Upper lobe of left lung (tissue), 4 donors: ENCODE data around the gene CIITA.

Experiments
- POLR2A ChIP-seq, 4 donors: fragments of 450-650 bp; IDR thresholded peaks; one replicate each; pipeline ENCODE4 v1.5.1; 2016 to 2017; ENCODE audit warnings: antibody characterized with exemption in 4 of 4, mild to moderate bottlenecking in 2 of 4
- POLR2AphosphoS5 ChIP-seq, 2 donors: sonication (generic); formaldehyde crosslinking; IDR thresholded peaks; one replicate each; pipeline ENCODE4 v1.5.1; 2017; ENCODE audit warnings: antibody characterized with exemption in 2 of 2
- TF ChIP-seq, protein P1 (sequence below), 6 experiments: fragments of 450-650 bp in 4 of 6; fragments of 200-600 bp in 2 of 6; sonication (generic) in 2 of 6; IDR thresholded peaks; one replicate each; pipeline ENCODE4 v1.5.1; 2016 to 2019; ENCODE audit warnings: antibody characterized with exemption in 6 of 6

DNA sequence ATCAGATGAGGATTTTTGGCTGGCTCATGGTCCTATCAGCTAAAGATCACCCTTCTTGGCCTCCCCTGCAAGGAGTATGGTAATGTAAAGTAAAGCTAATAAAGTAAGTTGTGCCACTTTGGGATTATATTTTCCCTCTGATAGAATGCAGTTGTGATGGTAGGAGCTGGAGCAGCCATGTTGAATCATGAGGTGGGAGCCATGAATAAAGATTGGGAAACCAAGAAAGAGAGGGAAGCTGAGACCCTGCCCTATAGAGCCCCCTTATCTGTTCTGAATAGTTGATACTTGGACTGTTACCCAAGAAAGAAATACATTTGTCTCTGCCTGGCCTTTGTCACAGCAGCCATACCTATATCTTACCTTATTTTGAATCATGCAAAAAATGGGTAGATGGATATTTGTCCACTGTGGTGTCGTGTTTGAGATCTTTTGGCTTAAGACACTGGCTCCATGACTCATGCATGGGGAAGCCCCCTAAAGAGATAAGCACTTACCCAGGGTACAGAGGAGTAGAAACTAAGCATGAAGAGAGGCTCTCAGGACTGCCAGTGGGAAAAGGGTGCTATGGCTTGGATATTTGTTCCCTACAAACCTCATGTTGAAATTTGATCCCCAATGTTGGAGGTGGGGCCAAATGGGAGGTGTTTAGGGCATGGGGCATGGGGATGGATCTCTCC is 40.7 kb upstream of the CIITA start:
- TF ChIP-seq POLR2AphosphoS5 (IDR thresholded peaks at IDR 0.05) (no peak), POLR2A (IDR thresholded peaks at IDR 0.05) (no peak)
- TF ChIP-seq, protein P1, sequence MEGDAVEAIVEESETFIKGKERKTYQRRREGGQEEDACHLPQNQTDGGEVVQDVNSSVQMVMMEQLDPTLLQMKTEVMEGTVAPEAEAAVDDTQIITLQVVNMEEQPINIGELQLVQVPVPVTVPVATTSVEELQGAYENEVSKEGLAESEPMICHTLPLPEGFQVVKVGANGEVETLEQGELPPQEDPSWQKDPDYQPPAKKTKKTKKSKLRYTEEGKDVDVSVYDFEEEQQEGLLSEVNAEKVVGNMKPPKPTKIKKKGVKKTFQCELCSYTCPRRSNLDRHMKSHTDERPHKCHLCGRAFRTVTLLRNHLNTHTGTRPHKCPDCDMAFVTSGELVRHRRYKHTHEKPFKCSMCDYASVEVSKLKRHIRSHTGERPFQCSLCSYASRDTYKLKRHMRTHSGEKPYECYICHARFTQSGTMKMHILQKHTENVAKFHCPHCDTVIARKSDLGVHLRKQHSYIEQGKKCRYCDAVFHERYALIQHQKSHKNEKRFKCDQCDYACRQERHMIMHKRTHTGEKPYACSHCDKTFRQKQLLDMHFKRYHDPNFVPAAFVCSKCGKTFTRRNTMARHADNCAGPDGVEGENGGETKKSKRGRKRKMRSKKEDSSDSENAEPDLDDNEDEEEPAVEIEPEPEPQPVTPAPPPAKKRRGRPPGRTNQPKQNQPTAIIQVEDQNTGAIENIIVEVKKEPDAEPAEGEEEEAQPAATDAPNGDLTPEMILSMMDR (IDR thresholded peaks at IDR 0.05): no peak
